Measurements from ENCODE around the gene ACTL10.
"Not testable (repeated sequence)": the region's sequence is repeated elsewhere in the genome, so short reads cannot be mapped to it uniquely, and the experiment has no call there.

The ACTL10 gene

DNA sequence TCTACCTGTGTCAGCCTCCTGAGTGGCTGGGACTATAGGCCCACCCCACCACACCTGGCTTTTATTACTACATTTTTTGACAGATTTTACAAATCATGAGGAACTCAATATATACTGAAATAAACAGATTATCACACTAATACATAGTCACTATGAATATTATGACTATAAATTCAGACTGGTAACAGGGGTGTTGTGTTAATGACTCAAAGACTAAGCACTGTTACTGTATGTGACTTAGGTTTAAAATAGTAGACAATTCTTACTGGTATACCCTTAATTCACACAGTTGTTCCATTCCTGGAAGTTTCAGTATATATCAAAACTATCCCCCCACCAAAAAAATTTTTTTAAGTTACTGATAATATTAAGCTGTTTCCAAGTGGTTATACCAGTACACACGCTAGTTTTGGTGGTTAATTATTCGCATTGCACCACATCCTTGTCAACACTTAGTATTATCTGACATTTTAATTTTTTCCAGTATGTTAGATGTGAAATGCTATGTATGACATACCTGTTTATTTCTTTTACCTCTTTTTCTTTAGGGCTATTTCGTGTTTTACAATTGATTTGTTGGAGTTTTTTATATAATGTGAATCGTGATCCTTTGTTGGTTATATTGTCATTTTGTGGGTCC, 39.0 kb upstream of the ACTL10 start:
- no peaks in the 10 kb centered on the region for H3K79me2 ChIP-seq (ENCODE audit: control insufficient read depth, insufficient read depth, low read length)
- peaks cover 3% of the 10 kb centered on the region for H3K36me3 ChIP-seq (ENCODE audit: control insufficient read depth, insufficient read depth, low read length)
- H2BK120ac ChIP-seq (ENCODE audit: low read depth, low read length) = no peak overlapping the region
- H2BK15ac ChIP-seq (replicated peaks; ENCODE audit: low read depth) = no peak overlapping the region
- no peak overlapping the region for H3K23ac ChIP-seq (ENCODE audit: low read length)
- H3K4ac ChIP-seq (ENCODE audit: low read depth, low read length) = no peak overlapping the region
- no peak overlapping the region for H4K5ac ChIP-seq (ENCODE audit: low read length)
- no peak overlapping the region for H3K4me3 ChIP-seq (ENCODE audit: low read length)
- no peaks in the 10 kb centered on the region for H3K4me1 ChIP-seq (ENCODE audit: control insufficient read depth, low read depth, low read length)
- H3K4me2 ChIP-seq (ENCODE audit: low read length) = no peak overlapping the region
- H3K79me1 ChIP-seq (ENCODE audit: low read length) = no peaks in the 10 kb centered on the region
- H3K56ac ChIP-seq (ENCODE audit: low read length) = no peak overlapping the region
- H2AK5ac ChIP-seq (ENCODE audit: low read length) = no peak overlapping the region
- WGBS (ENCODE audit: extremely low coverage, insufficient coverage, low lambda C conversion rate) = 100% methylated on average over 1 of the region's 4 CpGs
- no peak overlapping the region for H2BK5ac ChIP-seq (ENCODE audit: low read length)
- no peak overlapping the region for H4K8ac ChIP-seq (ENCODE audit: low read depth, low read length)
- H3K9ac ChIP-seq (ENCODE audit: low read length) = no peak overlapping the region
- H3K27ac ChIP-seq (ENCODE audit: low read depth, low read length) = no peak overlapping the region
- no peak overlapping the region for H3K18ac ChIP-seq (ENCODE audit: low read length)
- H3K27me3 ChIP-seq (ENCODE audit: insufficient read depth, low read length, poor library complexity) = no peaks in the 10 kb centered on the region
- DNase-seq = no peak

DNA sequence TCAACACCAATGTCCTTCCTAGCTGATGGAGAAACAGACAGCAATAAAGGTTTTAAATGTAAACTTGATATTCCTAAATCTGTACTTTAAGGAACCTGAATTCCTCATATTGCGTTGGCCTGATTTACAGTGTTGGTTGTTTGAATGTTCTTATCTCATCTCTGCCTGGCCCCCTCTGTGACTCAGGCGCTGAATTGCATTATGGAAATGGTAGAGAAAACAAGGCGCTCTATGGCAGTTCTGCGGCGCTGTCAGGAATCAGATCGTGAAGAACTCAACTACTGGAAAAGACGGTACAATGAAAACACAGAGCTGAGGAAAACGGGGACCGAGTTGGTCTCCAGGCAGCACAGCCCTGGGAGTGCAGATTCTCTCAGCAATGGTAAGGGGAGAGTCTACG, 37.2 kb upstream of the ACTL10 start:
- no peak overlapping the region for H3K18ac ChIP-seq (ENCODE audit: low read length)
- no peaks in the 10 kb centered on the region for H3K79me2 ChIP-seq (ENCODE audit: control insufficient read depth, insufficient read depth, low read length)
- no peak overlapping the region for H2BK120ac ChIP-seq (ENCODE audit: low read depth, low read length)
- H2BK5ac ChIP-seq (ENCODE audit: low read length) = no peak overlapping the region
- no peak overlapping the region for H3K4me2 ChIP-seq (ENCODE audit: low read length)
- H3K27ac ChIP-seq (ENCODE audit: low read depth, low read length) = no peak overlapping the region
- H3K79me1 ChIP-seq (ENCODE audit: low read length) = no peaks in the 10 kb centered on the region
- no peak overlapping the region for H3K4ac ChIP-seq (ENCODE audit: low read depth, low read length)
- H2AK5ac ChIP-seq (ENCODE audit: low read length) = no peak overlapping the region
- no CpG with 5 or more reads among the region's 10 CpGs for WGBS (ENCODE audit: extremely low coverage, insufficient coverage, low lambda C conversion rate)
- no peak overlapping the region for H3K4me3 ChIP-seq (ENCODE audit: low read length)
- no peak overlapping the region for H3K56ac ChIP-seq (ENCODE audit: low read length)
- peaks cover 3% of the 10 kb centered on the region for H3K36me3 ChIP-seq (ENCODE audit: control insufficient read depth, insufficient read depth, low read length)
- no peak overlapping the region for H3K23ac ChIP-seq (ENCODE audit: low read length)
- no peak overlapping the region for H4K5ac ChIP-seq (ENCODE audit: low read length)
- H2BK15ac ChIP-seq (replicated peaks; ENCODE audit: low read depth) = no peak overlapping the region
- no peak overlapping the region for H3K9ac ChIP-seq (ENCODE audit: low read length)
- H3K27me3 ChIP-seq (ENCODE audit: insufficient read depth, low read length, poor library complexity) = no peaks in the 10 kb centered on the region
- no peaks in the 10 kb centered on the region for H3K4me1 ChIP-seq (ENCODE audit: control insufficient read depth, low read depth, low read length)
- no peak for DNase-seq
- H4K8ac ChIP-seq (ENCODE audit: low read depth, low read length) = no peak overlapping the region

DNA sequence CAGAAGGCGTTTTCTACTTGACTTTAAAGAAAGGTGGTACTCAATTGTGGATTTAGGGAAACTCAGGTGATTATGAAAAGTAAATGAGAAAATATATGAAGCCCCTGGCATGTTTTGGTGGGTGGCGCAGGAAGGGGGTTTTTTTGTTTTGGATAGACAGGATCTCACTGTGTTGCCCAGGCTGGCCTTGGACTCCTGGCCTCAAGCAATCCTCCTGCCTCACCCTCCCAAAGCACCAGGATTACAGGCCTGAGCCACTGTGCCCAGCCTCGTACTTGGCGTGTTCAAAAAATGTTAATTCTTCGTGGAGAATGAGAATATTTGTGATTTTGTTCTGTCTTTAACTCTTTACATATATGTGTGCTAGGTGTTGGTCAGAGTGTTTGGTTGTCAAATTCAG, 36.8 kb upstream of the ACTL10 start:
- H2AK5ac ChIP-seq (ENCODE audit: low read length) = no peak overlapping the region
- no peak overlapping the region for H4K5ac ChIP-seq (ENCODE audit: low read length)
- H3K4me1 ChIP-seq (ENCODE audit: control insufficient read depth, low read depth, low read length) = no peaks in the 10 kb centered on the region
- H3K27me3 ChIP-seq (ENCODE audit: insufficient read depth, low read length, poor library complexity) = no peaks in the 10 kb centered on the region
- H3K4ac ChIP-seq (ENCODE audit: low read depth, low read length) = no peak overlapping the region
- H3K36me3 ChIP-seq (ENCODE audit: control insufficient read depth, insufficient read depth, low read length) = peaks cover 3% of the 10 kb centered on the region
- no peak overlapping the region for H3K9ac ChIP-seq (ENCODE audit: low read length)
- no peak overlapping the region for H3K18ac ChIP-seq (ENCODE audit: low read length)
- H2BK15ac ChIP-seq (replicated peaks; ENCODE audit: low read depth) = no peak overlapping the region
- no peak overlapping the region for H4K8ac ChIP-seq (ENCODE audit: low read depth, low read length)
- no peak for DNase-seq
- no peaks in the 10 kb centered on the region for H3K79me1 ChIP-seq (ENCODE audit: low read length)
- H3K79me2 ChIP-seq (ENCODE audit: control insufficient read depth, insufficient read depth, low read length) = no peaks in the 10 kb centered on the region
- H3K23ac ChIP-seq (ENCODE audit: low read length) = no peak overlapping the region
- no peak overlapping the region for H2BK120ac ChIP-seq (ENCODE audit: low read depth, low read length)
- H3K27ac ChIP-seq (ENCODE audit: low read depth, low read length) = no peak overlapping the region
- no peak overlapping the region for H3K56ac ChIP-seq (ENCODE audit: low read length)
- H3K4me2 ChIP-seq (ENCODE audit: low read length) = no peak overlapping the region
- H2BK5ac ChIP-seq (ENCODE audit: low read length) = no peak overlapping the region
- H3K4me3 ChIP-seq (ENCODE audit: low read length) = no peak overlapping the region
- no CpG with 5 or more reads among the region's 5 CpGs for WGBS (ENCODE audit: extremely low coverage, insufficient coverage, low lambda C conversion rate)

DNA sequence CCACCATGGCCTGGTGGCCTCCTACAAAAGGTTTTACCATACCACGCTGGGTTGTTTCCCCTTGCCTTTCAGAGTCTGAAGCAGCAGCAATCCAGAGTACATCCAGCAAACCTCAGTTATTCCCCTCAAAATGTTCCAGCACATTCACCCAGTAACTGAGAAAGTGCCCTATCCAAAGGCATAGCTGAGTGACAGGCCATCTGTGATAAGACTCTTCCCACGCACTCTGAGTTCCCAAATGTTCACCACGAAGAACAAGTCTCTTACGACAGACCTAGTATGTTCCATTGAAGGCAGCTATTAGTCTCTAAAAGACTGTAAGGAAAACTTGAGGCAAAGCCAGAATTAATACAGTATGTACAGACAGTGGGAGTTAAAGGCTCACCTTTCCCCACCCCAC, 36.2 kb upstream of the ACTL10 start:
- no peak for DNase-seq
- Histone ChIP-seq H3K9ac (ENCODE audit: low read length) (no peak overlapping the region), H2BK5ac (ENCODE audit: low read length) (no peak overlapping the region), H3K27me3 (ENCODE audit: insufficient read depth, low read length, poor library complexity) (no peaks in the 10 kb centered on the region), H3K27ac (ENCODE audit: low read depth, low read length) (no peak overlapping the region), H3K18ac (ENCODE audit: low read length) (no peak overlapping the region), H2AK5ac (ENCODE audit: low read length) (no peak overlapping the region), H3K23ac (ENCODE audit: low read length) (no peak overlapping the region), H2BK120ac (ENCODE audit: low read depth, low read length) (no peak overlapping the region), H3K4ac (ENCODE audit: low read depth, low read length) (no peak overlapping the region), H3K4me1 (ENCODE audit: control insufficient read depth, low read depth, low read length) (no peaks in the 10 kb centered on the region), H3K56ac (ENCODE audit: low read length) (no peak overlapping the region), H3K4me3 (ENCODE audit: low read length) (no peak overlapping the region), H4K8ac (ENCODE audit: low read depth, low read length) (no peak overlapping the region), H3K79me2 (ENCODE audit: control insufficient read depth, insufficient read depth, low read length) (no peaks in the 10 kb centered on the region), H3K4me2 (ENCODE audit: low read length) (no peak overlapping the region), H3K79me1 (ENCODE audit: low read length) (no peaks in the 10 kb centered on the region), H4K5ac (ENCODE audit: low read length) (no peak overlapping the region), H3K36me3 (ENCODE audit: control insufficient read depth, insufficient read depth, low read length) (peaks cover 3% of the 10 kb centered on the region), H2BK15ac (replicated peaks; ENCODE audit: low read depth) (no peak overlapping the region)
- no CpG with 5 or more reads among the region's 4 CpGs for WGBS (ENCODE audit: extremely low coverage, insufficient coverage, low lambda C conversion rate)

DNA sequence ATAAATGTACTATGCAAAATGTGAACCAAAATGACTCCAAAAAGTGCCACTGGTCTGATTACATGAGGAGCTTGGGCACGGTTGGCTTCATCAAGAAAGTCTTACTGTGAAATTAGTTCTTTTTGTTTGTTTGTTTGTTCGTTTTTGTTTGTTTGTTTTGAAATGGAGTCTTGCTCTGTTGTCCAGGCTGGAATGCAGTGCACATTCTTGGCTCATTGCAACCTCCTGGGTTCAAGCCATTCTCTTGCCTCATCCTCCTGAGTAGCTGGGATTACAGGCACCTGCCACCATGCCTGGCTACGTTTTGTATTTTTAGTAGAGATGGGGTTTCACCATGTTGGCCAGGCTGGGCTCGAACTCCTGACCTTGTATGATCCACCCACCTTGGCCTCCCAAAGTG, 34.8 kb upstream of the ACTL10 start:
- not testable (repeated sequence) for H3K36me3 ChIP-seq (ENCODE audit: control insufficient read depth, insufficient read depth, low read length)
- WGBS (ENCODE audit: extremely low coverage, insufficient coverage, low lambda C conversion rate) = no CpG with 5 or more reads among the region's 4 CpGs

DNA sequence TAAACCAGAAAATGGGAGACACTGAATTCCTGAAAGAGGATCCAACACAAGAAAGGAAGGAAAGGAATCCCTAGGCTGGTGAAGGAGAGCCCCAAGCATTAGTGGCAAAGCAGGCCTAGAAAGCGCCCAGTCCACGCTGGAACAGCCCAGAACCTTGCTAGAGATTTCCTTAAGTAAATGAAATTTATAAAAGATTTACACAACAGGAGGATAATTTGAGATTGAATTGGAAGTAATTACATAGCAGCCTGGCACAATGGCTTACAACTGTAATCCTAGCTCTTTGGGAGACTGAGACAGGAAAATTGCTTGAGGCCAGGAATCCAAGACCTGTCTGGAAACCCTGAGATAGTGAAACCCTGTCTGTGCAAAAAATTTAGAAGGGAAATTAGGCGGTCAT, 31.4 kb upstream of the ACTL10 start:
- H2BK5ac ChIP-seq (ENCODE audit: low read length) = no peak overlapping the region
- no peak overlapping the region for H3K4ac ChIP-seq (ENCODE audit: low read depth, low read length)
- peaks cover 5% of the 10 kb centered on the region for H3K36me3 ChIP-seq (ENCODE audit: control insufficient read depth, insufficient read depth, low read length)
- H2AK5ac ChIP-seq (ENCODE audit: low read length) = no peak overlapping the region
- H3K56ac ChIP-seq (ENCODE audit: low read length) = no peak overlapping the region
- H3K79me1 ChIP-seq (ENCODE audit: low read length) = no peaks in the 10 kb centered on the region
- no peak overlapping the region for H3K9ac ChIP-seq (ENCODE audit: low read length)
- no peak overlapping the region for H2BK15ac ChIP-seq (replicated peaks; ENCODE audit: low read depth)
- no peak overlapping the region for H3K23ac ChIP-seq (ENCODE audit: low read length)
- H3K27me3 ChIP-seq (ENCODE audit: insufficient read depth, low read length, poor library complexity) = no peaks in the 10 kb centered on the region
- H3K18ac ChIP-seq (ENCODE audit: low read length) = no peak overlapping the region
- DNase-seq = no peak
- WGBS (ENCODE audit: extremely low coverage, insufficient coverage, low lambda C conversion rate) = no CpG with 5 or more reads among the region's 3 CpGs
- no peak overlapping the region for H4K8ac ChIP-seq (ENCODE audit: low read depth, low read length)
- H3K4me2 ChIP-seq (ENCODE audit: low read length) = no peak overlapping the region
- H3K79me2 ChIP-seq (ENCODE audit: control insufficient read depth, insufficient read depth, low read length) = no peaks in the 10 kb centered on the region
- no peak overlapping the region for H3K27ac ChIP-seq (ENCODE audit: low read depth, low read length)
- no peak overlapping the region for H2BK120ac ChIP-seq (ENCODE audit: low read depth, low read length)
- no peaks in the 10 kb centered on the region for H3K4me1 ChIP-seq (ENCODE audit: control insufficient read depth, low read depth, low read length)
- H3K4me3 ChIP-seq (ENCODE audit: low read length) = no peak overlapping the region
- H4K5ac ChIP-seq (ENCODE audit: low read length) = no peak overlapping the region

More for the DNA sequence above, 34.8 kb upstream of the ACTL10 start:
- not testable (repeated sequence) for DNase-seq; H3K56ac ChIP-seq (ENCODE audit: low read length); H3K4me2 ChIP-seq (ENCODE audit: low read length); H3K79me2 ChIP-seq (ENCODE audit: control insufficient read depth, insufficient read depth, low read length); H2BK5ac ChIP-seq (ENCODE audit: low read length); H3K4ac ChIP-seq (ENCODE audit: low read depth, low read length); H4K5ac ChIP-seq (ENCODE audit: low read length); H3K9ac ChIP-seq (ENCODE audit: low read length); H3K18ac ChIP-seq (ENCODE audit: low read length); H3K23ac ChIP-seq (ENCODE audit: low read length); H2BK120ac ChIP-seq (ENCODE audit: low read depth, low read length); H3K27me3 ChIP-seq (ENCODE audit: insufficient read depth, low read length, poor library complexity); H3K4me3 ChIP-seq (ENCODE audit: low read length); H3K79me1 ChIP-seq (ENCODE audit: low read length); H3K4me1 ChIP-seq (ENCODE audit: control insufficient read depth, low read depth, low read length); H2AK5ac ChIP-seq (ENCODE audit: low read length); H4K8ac ChIP-seq (ENCODE audit: low read depth, low read length); H2BK15ac ChIP-seq (replicated peaks; ENCODE audit: low read depth); H3K27ac ChIP-seq (ENCODE audit: low read depth, low read length)
